Peyer's patch (tissue), 4 donors: ENCODE measurements around the gene NLGN1. TPM values are rescaled to one million over a fixed set of nuclear protein-coding genes. Genes with fewer than 3 reads are reported as not detected.

Experiments
- DNase-seq, 3 donors: peaks; one replicate each; pipeline ENCODE4 v3.0.0-alpha.2; 2017 to 2019
- H3K27ac ChIP-seq, 4 donors: fragments of 200-600 bp; sonication (generic); one replicate each; pipeline ENCODE4 v1.5.1; 2016 to 2019
- H3K27me3 ChIP-seq, 2 donors: fragments of 200-600 bp; sonication (generic); one replicate each; pipeline ENCODE4 v1.5.1; 2019
- H3K36me3 ChIP-seq, 3 donors: fragments of 200-600 bp; sonication (generic); one replicate each; pipeline ENCODE4 v1.5.1; 2016 to 2019
- H3K4me1 ChIP-seq, 4 donors: fragments of 200-600 bp; sonication (generic); one replicate each; pipeline ENCODE4 v1.5.1; 2016 to 2019
- H3K4me3 ChIP-seq, 4 donors: fragments of 200-600 bp; sonication (generic); 1 replicate in 3 of 4; 2 replicates in 1 of 4; pipeline ENCODE4 v1.5.1; 2016 to 2019; ENCODE audit warnings: mild to moderate bottlenecking in 1 of 4
- H3K9me3 ChIP-seq, 4 donors: fragments of 200-600 bp; sonication (generic); one replicate each; pipeline ENCODE4 v1.5.1; 2016 to 2019; ENCODE audit warnings: mild to moderate bottlenecking in 1 of 4
- POLR2A ChIP-seq, 2 donors: fragments of 450-650 bp; IDR thresholded peaks; one replicate each; pipeline ENCODE4 v1.5.1; 2017; ENCODE audit warnings: antibody characterized with exemption in 2 of 2, mild to moderate bottlenecking in 2 of 2, moderate library complexity in 2 of 2
- total RNA-seq, 4 donors: library from RNA; depleted of rRNA; stranded (reverse); fragments of >200 nt; gene quantifications; one replicate each; pipeline ENCODE4 v1.1.0, GENCODE V29; 2016
- TF ChIP-seq, protein P1 (sequence below), 6 experiments: fragments of 450-650 bp in 4 of 6; fragments of 200-600 bp in 2 of 6; sonication (generic) in 1 of 6; IDR thresholded peaks; one replicate each; pipeline ENCODE4 v1.5.1; 2017 to 2019; ENCODE audit warnings: antibody characterized with exemption in 6 of 6, mild to moderate bottlenecking in 3 of 6, moderate library complexity in 1 of 6

The NLGN1 gene
- total RNA-seq, 4 donors from 2014 or later, result 0.18 to 3.3 (median 1.3) TPM

DNA sequence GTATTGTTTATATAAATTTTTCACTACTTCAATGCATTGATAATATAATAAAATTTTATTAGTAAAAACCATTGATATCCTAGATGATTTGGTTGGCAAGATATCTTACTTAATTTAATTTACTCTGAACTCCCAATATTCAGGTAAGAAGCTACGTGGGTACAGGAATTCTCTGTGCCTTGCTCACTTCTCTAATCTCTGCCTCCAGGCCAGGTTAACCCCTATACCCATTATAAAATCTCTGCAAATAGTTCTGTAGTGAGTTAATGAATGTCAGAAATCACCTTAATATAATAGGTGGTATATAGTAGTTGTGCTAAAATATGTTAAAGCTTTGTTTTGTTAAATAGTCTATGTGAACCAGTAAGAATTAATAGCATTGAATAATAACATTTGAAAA is 465.2 kb downstream of the NLGN1 start:
- Histone ChIP-seq H3K4me1 (no peaks in the 10 kb centered on the region), H3K27ac (no peak overlapping the region), H3K9me3 (no peaks in the 10 kb centered on the region), H3K27me3 (no peaks in the 10 kb centered on the region), H3K36me3 (no peaks in the 10 kb centered on the region), H3K4me3 (no peak overlapping the region)
- DNase-seq, result no peak
- TF ChIP-seq, protein P1, sequence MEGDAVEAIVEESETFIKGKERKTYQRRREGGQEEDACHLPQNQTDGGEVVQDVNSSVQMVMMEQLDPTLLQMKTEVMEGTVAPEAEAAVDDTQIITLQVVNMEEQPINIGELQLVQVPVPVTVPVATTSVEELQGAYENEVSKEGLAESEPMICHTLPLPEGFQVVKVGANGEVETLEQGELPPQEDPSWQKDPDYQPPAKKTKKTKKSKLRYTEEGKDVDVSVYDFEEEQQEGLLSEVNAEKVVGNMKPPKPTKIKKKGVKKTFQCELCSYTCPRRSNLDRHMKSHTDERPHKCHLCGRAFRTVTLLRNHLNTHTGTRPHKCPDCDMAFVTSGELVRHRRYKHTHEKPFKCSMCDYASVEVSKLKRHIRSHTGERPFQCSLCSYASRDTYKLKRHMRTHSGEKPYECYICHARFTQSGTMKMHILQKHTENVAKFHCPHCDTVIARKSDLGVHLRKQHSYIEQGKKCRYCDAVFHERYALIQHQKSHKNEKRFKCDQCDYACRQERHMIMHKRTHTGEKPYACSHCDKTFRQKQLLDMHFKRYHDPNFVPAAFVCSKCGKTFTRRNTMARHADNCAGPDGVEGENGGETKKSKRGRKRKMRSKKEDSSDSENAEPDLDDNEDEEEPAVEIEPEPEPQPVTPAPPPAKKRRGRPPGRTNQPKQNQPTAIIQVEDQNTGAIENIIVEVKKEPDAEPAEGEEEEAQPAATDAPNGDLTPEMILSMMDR (IDR thresholded peaks at IDR 0.05), result no peak
- no peak for TF ChIP-seq POLR2A (IDR thresholded peaks at IDR 0.05)

DNA sequence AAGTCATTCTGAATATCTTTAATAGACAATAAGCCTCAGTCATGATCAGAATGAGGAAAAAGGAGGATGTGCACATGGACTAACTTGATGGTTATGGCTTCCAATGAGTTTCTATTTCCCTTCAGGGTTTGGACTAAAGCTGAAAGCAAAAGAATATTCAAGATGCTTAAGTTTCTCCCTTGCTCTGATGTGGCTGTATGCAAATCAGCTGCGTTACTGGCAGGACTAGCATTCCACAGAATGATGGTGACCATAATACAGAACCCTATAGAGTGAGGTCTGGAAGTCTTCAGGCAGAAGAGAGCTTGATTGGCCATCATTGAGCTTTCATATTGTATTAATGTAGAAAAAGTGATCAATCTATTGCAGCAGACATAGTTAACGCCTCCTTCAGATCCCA is 466.0 kb downstream of the NLGN1 start:
- TF ChIP-seq, protein P1 (IDR thresholded peaks at IDR 0.05), result no peak
- TF ChIP-seq POLR2A (IDR thresholded peaks at IDR 0.05), result no peak
- no peak overlapping the region for H3K4me3 ChIP-seq
- no peaks in the 10 kb centered on the region for H3K36me3 ChIP-seq
- H3K4me1 ChIP-seq, result no peaks in the 10 kb centered on the region
- no peak overlapping the region for H3K27ac ChIP-seq
- no peak for DNase-seq
- no peaks in the 10 kb centered on the region for H3K27me3 ChIP-seq
- H3K9me3 ChIP-seq, result no peaks in the 10 kb centered on the region

DNA sequence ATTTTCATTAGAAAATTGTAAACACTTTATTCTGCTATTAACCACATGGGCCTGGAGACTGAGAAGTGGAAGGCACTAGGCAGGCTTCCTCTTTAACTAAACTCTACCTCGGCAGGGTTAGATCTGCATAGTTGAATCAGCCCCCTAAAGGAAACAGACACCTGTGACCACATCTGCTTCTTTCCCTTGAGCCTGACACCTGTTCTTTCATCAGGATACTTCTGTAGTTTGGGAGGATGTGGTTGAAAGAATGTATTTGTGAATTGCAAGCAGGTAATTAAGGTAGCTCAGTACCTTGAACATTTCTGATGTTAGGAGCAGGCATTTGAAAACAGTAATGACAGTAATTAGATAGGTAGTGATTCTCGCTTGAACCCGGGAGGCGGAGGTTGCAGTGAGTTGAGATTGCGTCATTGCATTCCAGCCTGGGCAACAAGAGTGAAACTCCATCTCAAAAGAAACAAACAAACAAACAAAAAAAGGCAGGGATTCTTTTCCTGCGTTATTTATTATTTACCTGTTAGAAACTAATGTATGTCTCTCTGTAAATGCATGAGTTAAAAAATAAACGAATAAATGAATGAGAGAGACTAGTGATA is 468.5 kb downstream of the NLGN1 start:
- H3K36me3 ChIP-seq, result no peaks in the 10 kb centered on the region
- no peaks in the 10 kb centered on the region for H3K27me3 ChIP-seq
- no peak overlapping the region for H3K27ac ChIP-seq
- no peaks in the 10 kb centered on the region for H3K9me3 ChIP-seq
- no peak for DNase-seq
- no peak overlapping the region for H3K4me3 ChIP-seq
- no peaks in the 10 kb centered on the region for H3K4me1 ChIP-seq
- TF ChIP-seq POLR2A (IDR thresholded peaks at IDR 0.05), result no peak
- TF ChIP-seq, protein P1 (IDR thresholded peaks at IDR 0.05), result no peak

DNA sequence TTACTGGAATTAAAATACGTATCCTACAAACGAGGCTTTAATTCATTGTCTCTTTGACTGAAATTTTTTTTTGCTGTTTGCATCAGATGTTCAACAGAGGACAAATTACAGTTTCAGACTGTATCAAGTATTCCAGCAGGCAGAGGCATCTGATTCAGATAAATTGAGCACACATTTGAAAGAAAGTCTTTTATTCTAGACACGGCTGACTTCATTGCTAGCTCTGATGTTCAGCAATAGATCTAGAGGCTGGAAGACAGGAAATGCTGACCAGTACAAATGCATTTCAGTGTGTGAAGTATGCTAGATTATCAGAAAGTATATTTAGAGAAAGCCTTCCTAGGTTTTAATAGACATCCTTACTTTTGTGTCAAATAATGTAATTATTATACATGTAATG is 472.2 kb downstream of the NLGN1 start:
- no peaks in the 10 kb centered on the region for H3K27me3 ChIP-seq
- H3K36me3 ChIP-seq, result no peaks in the 10 kb centered on the region
- no peaks in the 10 kb centered on the region for H3K9me3 ChIP-seq
- no peak overlapping the region for H3K4me3 ChIP-seq
- no peak for TF ChIP-seq POLR2A (IDR thresholded peaks at IDR 0.05)
- TF ChIP-seq, protein P1 (IDR thresholded peaks at IDR 0.05), result no peak
- H3K4me1 ChIP-seq, result no peaks in the 10 kb centered on the region
- no peak overlapping the region for H3K27ac ChIP-seq
- no peak for DNase-seq

DNA sequence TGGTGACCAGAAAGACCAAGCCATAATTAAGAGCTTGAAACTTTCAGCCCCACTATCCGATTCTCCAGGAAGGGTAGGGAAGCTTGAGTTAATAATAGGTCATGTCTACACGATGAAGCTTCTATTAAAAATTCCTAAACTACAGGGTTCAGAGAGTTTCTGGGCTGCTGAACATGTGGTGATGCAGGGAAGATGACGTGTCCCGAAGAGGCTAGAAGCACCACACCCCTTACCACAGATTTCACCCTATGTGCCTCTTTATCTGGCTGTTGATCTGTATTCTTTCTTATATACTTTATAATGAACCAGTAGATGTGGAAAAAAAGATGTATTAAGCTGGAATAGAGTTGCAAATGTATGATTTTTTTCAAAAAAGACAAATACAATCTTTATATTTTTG is 473.4 kb downstream of the NLGN1 start:
- Histone ChIP-seq H3K27ac (no peak overlapping the region), H3K4me3 (no peak overlapping the region), H3K36me3 (no peaks in the 10 kb centered on the region), H3K9me3 (no peaks in the 10 kb centered on the region), H3K27me3 (no peaks in the 10 kb centered on the region), H3K4me1 (no peaks in the 10 kb centered on the region)
- TF ChIP-seq, protein P1 (IDR thresholded peaks at IDR 0.05), result no peak
- TF ChIP-seq POLR2A (IDR thresholded peaks at IDR 0.05), result no peak
- no peak for DNase-seq

DNA sequence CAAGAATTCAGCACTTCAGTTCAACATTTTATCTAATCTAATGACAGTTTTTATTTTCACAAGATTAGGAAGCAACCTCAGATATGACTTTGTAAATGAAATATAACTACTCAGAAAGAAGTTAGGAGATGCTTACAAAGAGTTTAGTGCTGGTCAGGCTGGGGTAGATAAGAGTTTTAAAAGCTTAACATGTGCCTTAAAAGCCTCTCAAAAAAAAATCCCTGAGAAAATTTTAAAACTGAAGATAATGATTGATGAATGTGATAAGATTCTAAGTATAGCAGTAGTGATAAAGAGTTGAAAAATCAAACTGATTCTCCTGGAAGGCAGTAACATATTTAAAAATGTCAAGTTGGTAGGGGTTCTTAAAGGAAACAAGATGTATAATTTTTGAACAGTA is 478.2 kb downstream of the NLGN1 start:
- Histone ChIP-seq H3K4me1 (no peaks in the 10 kb centered on the region), H3K9me3 (no peaks in the 10 kb centered on the region), H3K36me3 (no peaks in the 10 kb centered on the region), H3K4me3 (no peak overlapping the region), H3K27me3 (no peaks in the 10 kb centered on the region), H3K27ac (no peak overlapping the region)
- TF ChIP-seq, protein P1 (IDR thresholded peaks at IDR 0.05), result no peak
- no peak for TF ChIP-seq POLR2A (IDR thresholded peaks at IDR 0.05)
- DNase-seq, result no peak
